8988T (cell line): ENCODE data around the gene RBM6.

ENCODE experiments used
- DNase-seq: peaks from one replicate; pipeline ENCODE4 v3.0.0; 2011

RBM6 gene

GRCh38 chr3:49939858-49940666, at the start of gene RBM6:
RBM6 (plus strand) TSS chr3:49940150; CDS start chr3:49962642, 22,492 bp downstream.
- DNase-seq, result peak; percentile 92

DNA sequence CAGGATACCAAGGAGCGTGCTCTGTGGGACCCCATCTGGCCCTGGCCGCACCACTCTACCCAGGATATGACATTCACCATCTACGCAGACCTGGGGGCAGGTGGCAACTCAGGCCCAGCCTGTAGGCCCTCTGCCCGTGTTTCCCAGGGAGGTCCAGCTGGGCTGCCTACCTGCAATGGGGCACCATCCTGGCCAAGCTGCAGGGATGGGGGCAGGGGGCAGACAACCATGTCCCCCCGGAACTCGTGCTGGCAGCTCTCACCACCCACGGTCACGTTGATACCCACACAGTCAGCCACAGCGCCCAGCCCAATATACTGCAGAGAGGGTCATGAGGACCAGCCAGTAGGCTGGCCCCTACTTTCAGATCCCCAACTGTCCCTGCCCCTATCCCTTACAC, 44.2 kb upstream of the RBM6 start:
- DNase-seq, result no peak

GRCh38 chr3:49896345-49896744, 43.6 kb upstream of the RBM6 start:
- DNase-seq, result no peak

- no peak for DNase-seq
These were observed 41.0 kb upstream of the RBM6 start for GRCh38 chr3:49898991-49899390.

- DNase-seq, result peak; percentile 75
These were observed 40.1 kb upstream of the RBM6 start for GRCh38 chr3:49899815-49900214.

DNA sequence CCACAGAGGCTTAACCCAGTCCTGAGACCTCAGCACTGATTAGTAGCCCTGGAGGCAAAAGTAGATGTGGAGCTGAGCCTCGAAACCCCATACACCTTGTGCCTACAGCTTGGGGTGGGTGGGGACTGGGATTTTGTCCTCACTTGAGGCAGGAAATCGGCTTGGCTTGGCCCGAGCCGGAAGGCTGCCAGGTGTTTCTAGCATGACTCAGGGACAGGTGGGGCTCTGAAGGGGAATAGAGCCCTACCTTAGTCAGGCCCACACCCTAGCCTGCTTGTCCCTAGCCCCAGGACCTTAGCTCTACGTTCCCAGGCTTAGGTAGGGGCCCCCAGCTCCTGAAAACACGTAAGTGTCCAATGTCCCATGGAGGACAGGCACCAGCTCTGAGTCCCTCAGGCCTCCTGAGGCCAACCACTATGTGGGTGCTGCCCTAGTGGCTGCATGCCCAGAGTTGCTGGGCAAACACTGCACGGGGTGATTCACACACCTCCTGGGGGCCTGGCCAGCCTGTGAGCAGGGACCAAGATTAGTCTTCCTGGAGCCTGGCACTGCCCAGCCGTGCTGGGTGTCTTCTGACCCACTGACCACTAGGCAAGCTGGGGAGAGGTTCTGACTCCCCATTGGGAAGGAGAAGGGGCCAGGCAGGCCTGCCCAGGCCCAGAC, 39.3 kb upstream of the RBM6 start:
- DNase-seq, result peak; percentile 97

DNA sequence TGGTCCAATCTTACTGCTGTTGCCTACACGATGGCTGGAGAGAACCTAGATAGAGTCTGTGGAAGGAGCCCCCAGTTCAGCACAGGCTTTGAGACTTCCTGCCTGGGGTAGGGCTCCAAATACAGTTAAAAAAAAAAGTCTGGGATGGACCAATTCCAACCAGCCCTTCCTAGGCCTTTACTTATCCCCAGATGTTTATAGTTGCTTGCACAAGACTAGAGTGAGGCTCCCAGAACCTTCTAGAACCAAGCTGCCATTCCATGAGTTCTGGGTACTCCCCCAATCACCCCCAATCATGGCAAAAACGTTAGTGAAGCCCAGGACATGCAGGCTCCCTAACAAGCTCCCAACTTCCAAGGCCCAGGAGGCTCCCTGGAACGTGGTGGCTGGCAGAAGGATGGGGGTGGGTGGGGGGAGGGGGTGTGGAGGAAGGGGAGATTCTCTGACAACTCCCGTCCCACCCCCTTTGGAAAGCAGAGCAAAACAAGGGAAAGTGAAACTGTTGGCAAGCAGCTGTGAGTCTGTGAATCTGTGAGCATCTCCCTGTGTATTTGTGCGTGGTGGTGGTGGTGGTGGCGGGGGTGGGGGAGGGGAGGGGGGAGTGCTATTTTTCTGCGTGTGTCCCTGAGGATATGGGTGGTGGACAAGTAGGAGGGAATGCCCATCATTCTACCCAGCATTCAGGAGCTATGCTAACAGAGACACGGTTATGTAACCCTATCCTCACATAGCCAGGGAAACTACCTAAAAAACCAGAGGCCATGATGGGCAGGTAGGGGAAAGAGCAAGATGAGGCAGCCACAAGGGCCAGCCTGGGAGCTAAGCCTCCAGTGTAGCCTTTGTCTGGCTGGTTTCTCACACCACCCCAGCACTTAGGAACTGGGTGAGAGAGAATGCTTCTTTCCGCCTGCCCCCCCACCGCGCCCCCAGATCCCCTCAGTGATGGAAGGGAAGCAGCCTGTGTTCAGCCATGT, 38.3 kb upstream of the RBM6 start:
- DNase-seq, result no peak

GRCh38 chr3:49902511-49903345, 37.2 kb upstream of the RBM6 start:
- DNase-seq, result no peak

- peak; percentile 97 for DNase-seq
These were observed 36.2 kb upstream of the RBM6 start, which contains the start of gene MST1R for GRCh38 chr3:49903451-49904424. MST1R (minus strand) TSS chr3:49903873; CDS start chr3:49903609, 264 bp downstream.

DNA sequence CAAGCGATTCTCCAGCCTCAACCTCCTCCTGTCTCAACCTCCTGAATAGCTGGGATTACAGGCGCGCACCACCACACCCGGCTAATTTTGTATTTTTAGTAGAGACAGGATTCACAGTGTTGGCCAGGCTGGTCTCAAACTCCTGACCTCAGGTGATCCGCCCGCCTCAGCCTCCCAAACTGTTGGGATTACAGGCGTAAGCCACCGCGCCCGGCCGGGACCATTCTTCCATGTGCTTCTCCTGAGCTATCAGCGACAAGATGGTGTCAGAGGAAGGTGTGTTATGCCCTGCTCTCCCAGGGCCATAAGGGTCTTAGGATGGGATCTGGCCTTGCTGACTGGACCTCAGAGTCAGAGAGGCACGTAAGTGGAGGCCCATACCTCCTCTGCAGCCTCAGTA, 35.5 kb upstream of the RBM6 start:
- peak; percentile 11 for DNase-seq

- DNase-seq, result peak; percentile 99
These were observed 33.7 kb upstream of the RBM6 start for GRCh38 chr3:49906073-49906743.

GRCh38 chr3:49908373-49909199, 31.4 kb upstream of the RBM6 start:
- DNase-seq, result peak; percentile 10

DNA sequence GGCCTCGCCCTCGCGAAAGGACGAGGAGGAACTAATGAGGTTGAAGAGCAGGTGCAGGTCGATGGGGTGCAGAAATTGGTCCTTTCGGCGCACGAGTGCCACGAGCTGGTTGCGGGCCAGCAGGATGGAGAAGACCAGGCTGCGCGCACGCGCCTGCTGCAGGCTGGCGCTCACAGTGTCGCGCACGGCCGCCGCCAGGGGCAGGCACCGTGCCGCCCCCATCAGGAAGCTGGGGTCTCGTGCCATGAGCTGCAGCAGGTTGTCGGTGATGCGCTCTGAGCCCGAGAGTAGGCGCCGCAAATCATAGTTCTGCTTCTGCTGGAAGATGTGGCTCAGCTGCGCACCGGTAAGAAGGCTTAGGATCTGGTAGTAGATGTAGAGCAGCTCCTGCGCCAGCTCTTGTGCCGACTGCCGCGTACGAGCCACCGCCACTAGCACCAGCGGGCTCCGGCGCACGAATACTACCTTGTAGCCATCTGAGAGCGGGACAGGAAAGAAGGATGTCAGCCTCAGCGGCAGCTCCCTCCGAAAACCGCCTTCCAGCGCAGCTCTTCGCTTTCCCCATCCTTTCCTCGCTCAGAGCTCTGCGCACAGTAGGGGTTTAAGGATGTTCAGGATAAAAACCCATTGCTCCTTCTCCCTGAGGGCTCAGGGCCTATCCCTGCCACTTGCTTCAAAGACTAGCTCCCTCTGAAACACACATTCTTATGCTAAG, 29.4 kb upstream of the RBM6 start:
- peak; percentile 15 for DNase-seq

DNA sequence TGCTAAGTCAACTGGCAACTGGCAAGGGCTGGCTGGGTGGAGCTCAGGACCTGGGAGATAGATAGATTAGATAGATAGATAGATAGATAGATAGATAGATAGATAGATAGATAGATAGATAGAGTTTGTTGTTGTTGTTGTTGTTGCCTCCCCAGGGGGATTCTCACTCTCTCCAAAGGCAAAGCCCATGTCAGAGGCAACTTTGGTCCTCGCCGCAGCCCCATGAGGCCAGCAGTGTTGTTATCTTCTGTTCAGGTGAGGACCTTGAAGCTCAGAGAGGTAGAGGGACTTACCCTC, 28.9 kb upstream of the RBM6 start:
- DNase-seq, result no peak

DNA sequence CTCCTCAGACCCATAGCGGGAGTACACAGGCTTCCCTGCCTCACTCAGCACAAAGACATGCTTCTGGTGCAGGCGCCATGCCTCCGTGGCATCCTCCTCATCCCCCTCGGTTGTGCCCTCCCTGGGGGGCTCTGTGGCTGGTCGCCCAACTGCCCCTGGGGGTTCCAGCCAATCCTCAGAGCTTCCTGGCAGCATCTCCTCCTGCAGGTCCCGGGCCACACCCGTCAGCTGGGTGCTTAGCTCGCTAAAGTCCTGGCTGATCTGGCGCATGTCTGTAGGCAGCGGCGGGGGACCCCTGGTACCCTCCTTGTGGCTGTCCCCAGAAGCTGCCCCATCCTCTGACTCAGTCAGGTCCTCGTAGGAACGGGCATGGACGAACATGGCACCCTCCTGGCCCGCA, 28.3 kb upstream of the RBM6 start:
- DNase-seq, result no peak

DNA sequence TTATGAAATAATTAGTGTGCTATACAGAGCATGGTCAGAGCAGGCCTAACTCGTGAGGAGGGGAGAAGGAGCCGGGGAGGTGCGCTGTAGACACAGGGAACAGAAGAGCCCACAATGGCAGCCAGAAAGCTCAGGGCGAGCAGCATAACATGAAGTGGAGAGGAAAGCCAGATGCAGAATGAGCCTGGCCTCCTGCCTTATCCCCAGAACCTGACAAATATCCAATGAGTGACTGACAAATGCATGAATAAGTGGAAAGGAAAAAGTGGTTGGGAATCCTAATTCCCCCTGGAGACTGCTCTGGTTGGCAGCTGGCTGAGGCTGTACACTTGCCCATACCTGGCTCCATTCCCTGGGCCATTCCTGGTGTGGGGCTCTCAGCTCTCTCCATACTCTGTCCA, 27.1 kb upstream of the RBM6 start:
- DNase-seq, result no peak

DNA sequence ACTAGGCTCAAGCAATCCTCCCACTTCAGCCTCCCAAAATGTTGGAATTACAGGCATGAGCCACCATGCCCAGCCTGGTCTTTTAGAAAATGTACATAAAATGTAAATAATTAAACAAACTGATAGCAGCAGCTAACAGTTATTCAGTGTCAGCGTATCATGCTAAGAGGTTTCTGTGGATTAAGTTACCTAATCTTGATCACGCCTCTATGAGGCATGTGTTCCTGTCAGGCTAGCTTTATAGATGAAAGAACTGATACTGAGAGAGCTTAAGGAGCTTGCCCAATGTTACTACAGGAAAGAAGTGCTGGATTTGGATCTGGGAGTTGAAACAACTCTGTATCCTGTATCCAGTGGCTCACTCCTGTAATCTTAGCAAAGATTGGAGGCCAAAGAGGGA, 25.0 kb upstream of the RBM6 start:
- no peak for DNase-seq

DNA sequence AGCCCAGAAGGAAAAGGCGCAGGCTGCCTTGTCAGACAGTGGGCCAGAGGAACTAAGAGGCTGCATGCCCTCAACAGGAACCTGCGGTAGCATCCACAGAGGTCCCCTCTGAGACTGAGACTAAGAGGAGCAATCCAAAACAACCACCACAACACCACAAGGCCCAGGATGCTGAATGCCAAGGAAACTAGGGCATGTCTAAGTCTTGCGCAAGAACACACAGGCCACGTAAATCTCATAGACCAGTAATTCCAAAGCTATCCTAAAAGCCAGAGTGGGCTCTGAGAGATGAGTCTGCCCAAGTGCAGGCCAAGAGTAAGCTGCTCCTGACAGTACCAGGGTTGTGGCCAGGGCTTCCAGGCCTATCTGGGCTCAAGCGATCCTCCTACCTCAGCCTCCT, 23.3 kb upstream of the RBM6 start:
- no peak for DNase-seq
